A673 (cell line): ENCODE data around the gene DDX41.

Experiments
- EZH2 ChIP-seq: fragments of 200-600 bp; sonication (generic); IDR thresholded peaks from 2 replicates; pipeline ENCODE4 v1.6.1; 2017; ENCODE audit warnings: borderline replicate concordance, low read depth, mild to moderate bottlenecking, mixed read lengths, antibody characterized with exemption, low read length; ENCODE audit not compliant: poor library complexity, severe bottlenecking
- TF ChIP-seq, protein P1 (sequence below): fragments of 300-800, 200-600 bp; sonication (generic); conservative IDR thresholded peaks from 2 replicates; pipeline ENCODE4 v1.5.1; 2017; ENCODE audit warnings: low read depth, mild to moderate bottlenecking, antibody characterized with exemption, low read length, moderate library complexity, mixed read lengths

DNA sequence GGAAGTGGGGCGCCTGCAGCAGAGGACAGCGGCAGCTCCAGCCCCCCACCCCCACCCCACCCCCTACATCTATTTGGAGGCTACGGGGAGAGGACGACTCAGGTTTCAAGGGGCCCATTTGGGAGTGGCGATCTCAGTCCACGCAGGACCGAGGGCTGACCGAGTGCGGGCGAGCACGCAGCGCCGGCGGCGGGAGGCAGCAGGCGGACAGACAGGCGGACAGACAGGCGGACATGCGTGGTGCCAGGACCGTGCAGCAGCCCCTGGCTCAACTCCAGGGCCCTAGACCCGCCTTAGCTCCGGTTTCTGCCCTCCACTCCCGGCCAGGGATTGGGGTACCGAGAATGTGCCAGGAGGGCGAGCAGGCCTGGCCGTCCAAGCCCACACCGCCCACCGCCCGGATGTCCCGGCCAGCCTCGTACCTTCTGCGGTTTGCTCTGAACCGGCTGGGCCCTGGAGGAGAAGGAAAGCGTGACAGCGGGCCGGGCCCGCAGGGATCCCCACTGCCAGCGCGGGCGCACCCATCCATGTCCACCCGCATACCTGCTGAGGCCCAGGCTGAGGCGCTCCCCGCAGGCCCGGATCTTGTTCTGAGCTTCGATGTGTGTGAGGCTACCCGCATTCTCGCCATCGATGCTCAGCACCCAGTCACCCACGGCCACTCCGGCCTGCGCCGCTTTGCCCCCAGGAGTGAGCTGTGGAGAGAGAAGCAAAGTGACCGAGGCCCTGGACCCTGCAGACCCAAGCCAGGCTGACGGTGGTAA lies 24.6 kb downstream of the DDX41 start:
- TF ChIP-seq, protein P1, sequence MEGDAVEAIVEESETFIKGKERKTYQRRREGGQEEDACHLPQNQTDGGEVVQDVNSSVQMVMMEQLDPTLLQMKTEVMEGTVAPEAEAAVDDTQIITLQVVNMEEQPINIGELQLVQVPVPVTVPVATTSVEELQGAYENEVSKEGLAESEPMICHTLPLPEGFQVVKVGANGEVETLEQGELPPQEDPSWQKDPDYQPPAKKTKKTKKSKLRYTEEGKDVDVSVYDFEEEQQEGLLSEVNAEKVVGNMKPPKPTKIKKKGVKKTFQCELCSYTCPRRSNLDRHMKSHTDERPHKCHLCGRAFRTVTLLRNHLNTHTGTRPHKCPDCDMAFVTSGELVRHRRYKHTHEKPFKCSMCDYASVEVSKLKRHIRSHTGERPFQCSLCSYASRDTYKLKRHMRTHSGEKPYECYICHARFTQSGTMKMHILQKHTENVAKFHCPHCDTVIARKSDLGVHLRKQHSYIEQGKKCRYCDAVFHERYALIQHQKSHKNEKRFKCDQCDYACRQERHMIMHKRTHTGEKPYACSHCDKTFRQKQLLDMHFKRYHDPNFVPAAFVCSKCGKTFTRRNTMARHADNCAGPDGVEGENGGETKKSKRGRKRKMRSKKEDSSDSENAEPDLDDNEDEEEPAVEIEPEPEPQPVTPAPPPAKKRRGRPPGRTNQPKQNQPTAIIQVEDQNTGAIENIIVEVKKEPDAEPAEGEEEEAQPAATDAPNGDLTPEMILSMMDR = no peak
- TF ChIP-seq EZH2 = no peak
